Breast epithelium (tissue), 4 donors: Measurements from ENCODE around the gene MGAT3. TPM values are rescaled to one million over a fixed set of nuclear protein-coding genes. Genes with fewer than 3 reads are reported as not detected.
A peak's percentile ranks its signal among the peaks of the same experiment; 100 is the strongest.

Experiments used
- DNase-seq, 2 donors: peaks; one replicate each; pipeline ENCODE4 v3.0.0-alpha.2; 2019; ENCODE audit warnings: low spot score in 2 of 2
- H3K27ac ChIP-seq, 2 donors: fragments of 200-600 bp; sonication (generic) in 1 of 2; one replicate each; pipeline ENCODE4 v1.5.1; 2016 to 2019; ENCODE audit warnings: mild to moderate bottlenecking in 1 of 2
- H3K27me3 ChIP-seq, 2 donors: fragments of 200-600 bp; sonication (generic) in 1 of 2; one replicate each; pipeline versions ENCODE4 v1.5.1 to v1.6.0; 2017 to 2019; ENCODE audit warnings: control low read depth in 1 of 2, mild to moderate bottlenecking in 1 of 2
- H3K36me3 ChIP-seq: fragments of 200-600 bp; one replicate; pipeline ENCODE4 v1.5.1; 2019
- H3K4me1 ChIP-seq, 2 donors: fragments of 200-600 bp; sonication (generic); one replicate each; pipeline ENCODE4 v1.5.1; 2016 to 2019; ENCODE audit warnings: control low read depth in 1 of 2
- H3K4me3 ChIP-seq, 3 donors: fragments of 200-600 bp; sonication (generic); 1 replicate in 2 of 3; 2 replicates in 1 of 3; pipeline ENCODE4 v1.5.1; 2016 to 2019; ENCODE audit warnings: mild to moderate bottlenecking in 3 of 3, moderate library complexity in 2 of 3
- H3K9me3 ChIP-seq, 2 donors: fragments of 200-600 bp; sonication (generic) in 1 of 2; one replicate each; pipeline ENCODE4 v1.5.1; 2016 to 2019; ENCODE audit warnings: control low read depth in 1 of 2
- POLR2A ChIP-seq: fragments of 450-650 bp; IDR thresholded peaks from one replicate; pipeline ENCODE4 v1.6.1; 2016; ENCODE audit warnings: antibody characterized with exemption, mild to moderate bottlenecking, moderate library complexity
- POLR2AphosphoS5 ChIP-seq, 3 donors: sonication (generic); formaldehyde crosslinking; IDR thresholded peaks; one replicate each; pipeline ENCODE4 v1.6.1; 2017; ENCODE audit warnings: antibody characterized with exemption in 3 of 3
- intact Hi-C: fragments of 100-400 bp; cut with DNase I; formaldehyde crosslinking; loops from one replicate; pipeline ENCODE4 v1.15.1; 2023; ENCODE audit warnings: low total_unique reads
- total RNA-seq, 3 donors: library from RNA; depleted of rRNA; stranded (reverse); fragments of >200 nt; gene quantifications; one replicate each; pipeline ENCODE4 v1.1.0, GENCODE V29; 2016
- TF ChIP-seq, protein P1 (sequence below), 3 donors: fragments of 450-650 bp; IDR thresholded peaks; one replicate each; pipeline ENCODE4 v1.5.1; 2016 to 2017; ENCODE audit warnings: antibody characterized with exemption in 3 of 3, mild to moderate bottlenecking in 3 of 3, moderate library complexity in 3 of 3

MGAT3 gene
- total RNA-seq, 3 donors from 2014 or later: 1.9 to 9.4 (median 3.9) TPM

DNA sequence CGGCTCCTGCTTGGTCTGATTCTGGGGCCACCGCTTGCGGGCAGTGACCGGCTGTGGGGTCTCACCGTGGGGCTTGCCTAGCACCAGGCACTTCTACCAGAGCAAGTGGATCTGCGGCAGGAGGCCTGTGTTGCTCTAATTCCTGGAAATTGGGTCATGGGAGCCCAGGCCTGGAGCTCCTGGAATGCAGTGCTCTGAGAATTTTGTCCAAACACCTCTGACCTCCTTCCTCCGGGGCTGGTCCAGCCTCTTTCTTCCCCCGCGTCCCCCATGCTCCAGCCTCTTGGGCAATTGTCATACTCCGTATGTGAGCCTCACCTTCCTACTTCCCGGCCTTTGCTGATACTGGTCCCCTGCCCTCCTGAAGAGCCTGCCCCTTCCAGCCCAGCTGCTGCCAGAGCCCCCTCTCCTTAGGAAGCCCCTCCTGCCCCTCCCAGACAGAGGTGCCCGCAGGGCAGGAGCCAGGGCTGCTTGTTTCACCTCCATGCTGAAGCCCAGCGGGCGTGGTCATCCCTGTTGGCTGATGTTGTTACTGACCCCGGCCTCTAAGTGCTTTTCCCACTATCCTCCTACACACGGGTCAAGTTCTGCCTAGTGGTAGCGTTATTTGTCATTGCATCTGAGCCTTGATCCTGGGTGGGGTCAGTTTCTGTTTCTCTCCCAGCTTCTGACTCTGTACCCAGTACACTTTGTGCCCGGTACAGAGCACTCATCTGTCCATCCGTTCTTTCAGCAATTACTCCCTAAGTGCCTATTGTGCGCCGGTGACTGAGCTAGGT, 9.6 kb downstream of the MGAT3 start:
- intact Hi-C loops: no loop called here
- peak overlapping the region; percentile 29 to 84 for H3K27ac ChIP-seq
- TF ChIP-seq, protein P1, sequence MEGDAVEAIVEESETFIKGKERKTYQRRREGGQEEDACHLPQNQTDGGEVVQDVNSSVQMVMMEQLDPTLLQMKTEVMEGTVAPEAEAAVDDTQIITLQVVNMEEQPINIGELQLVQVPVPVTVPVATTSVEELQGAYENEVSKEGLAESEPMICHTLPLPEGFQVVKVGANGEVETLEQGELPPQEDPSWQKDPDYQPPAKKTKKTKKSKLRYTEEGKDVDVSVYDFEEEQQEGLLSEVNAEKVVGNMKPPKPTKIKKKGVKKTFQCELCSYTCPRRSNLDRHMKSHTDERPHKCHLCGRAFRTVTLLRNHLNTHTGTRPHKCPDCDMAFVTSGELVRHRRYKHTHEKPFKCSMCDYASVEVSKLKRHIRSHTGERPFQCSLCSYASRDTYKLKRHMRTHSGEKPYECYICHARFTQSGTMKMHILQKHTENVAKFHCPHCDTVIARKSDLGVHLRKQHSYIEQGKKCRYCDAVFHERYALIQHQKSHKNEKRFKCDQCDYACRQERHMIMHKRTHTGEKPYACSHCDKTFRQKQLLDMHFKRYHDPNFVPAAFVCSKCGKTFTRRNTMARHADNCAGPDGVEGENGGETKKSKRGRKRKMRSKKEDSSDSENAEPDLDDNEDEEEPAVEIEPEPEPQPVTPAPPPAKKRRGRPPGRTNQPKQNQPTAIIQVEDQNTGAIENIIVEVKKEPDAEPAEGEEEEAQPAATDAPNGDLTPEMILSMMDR (IDR thresholded peaks at IDR 0.05): no peak
- no peak for TF ChIP-seq POLR2A
- no peak for TF ChIP-seq POLR2AphosphoS5 (IDR thresholded peaks at IDR 0.05)
- no peak overlapping the region for H3K4me3 ChIP-seq
- no peaks in the 10 kb centered on the region for H3K36me3 ChIP-seq
- H3K27me3 ChIP-seq: no peaks in the 10 kb centered on the region
- no peak for DNase-seq
- no peaks in the 10 kb centered on the region for H3K4me1 ChIP-seq
- no peaks in the 10 kb centered on the region for H3K9me3 ChIP-seq

DNA sequence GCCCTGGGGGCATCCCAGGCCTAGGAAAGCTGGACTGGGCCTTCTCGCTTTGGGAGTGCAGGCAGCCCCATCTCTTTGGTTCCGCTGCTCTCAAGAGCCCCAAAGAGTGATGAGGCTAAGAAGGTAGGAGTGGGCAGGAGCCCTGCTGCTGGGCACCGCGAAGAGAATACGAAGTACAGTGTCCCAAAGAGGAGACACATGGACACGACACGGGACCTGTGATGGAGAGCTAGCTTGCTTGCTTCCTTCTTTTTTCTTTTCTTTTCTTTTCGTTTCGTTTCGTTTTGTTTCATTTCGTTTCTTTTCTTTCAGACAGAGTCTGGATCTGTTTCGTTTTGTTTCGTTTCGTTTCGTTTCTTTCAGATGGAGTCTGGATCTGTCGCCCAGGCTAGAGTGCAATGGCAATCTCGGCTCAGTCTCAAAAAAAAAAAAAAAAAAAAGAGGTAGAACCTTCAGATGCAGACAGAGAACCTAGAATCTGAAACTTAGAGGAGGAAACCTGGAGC, 10.6 kb downstream of the MGAT3 start:
- Histone ChIP-seq H3K9me3 (no peaks in the 10 kb centered on the region), H3K27ac (peak overlapping the region in 1 of 2 donors; percentile 84), H3K4me1 (no peaks in the 10 kb centered on the region)

DNA sequence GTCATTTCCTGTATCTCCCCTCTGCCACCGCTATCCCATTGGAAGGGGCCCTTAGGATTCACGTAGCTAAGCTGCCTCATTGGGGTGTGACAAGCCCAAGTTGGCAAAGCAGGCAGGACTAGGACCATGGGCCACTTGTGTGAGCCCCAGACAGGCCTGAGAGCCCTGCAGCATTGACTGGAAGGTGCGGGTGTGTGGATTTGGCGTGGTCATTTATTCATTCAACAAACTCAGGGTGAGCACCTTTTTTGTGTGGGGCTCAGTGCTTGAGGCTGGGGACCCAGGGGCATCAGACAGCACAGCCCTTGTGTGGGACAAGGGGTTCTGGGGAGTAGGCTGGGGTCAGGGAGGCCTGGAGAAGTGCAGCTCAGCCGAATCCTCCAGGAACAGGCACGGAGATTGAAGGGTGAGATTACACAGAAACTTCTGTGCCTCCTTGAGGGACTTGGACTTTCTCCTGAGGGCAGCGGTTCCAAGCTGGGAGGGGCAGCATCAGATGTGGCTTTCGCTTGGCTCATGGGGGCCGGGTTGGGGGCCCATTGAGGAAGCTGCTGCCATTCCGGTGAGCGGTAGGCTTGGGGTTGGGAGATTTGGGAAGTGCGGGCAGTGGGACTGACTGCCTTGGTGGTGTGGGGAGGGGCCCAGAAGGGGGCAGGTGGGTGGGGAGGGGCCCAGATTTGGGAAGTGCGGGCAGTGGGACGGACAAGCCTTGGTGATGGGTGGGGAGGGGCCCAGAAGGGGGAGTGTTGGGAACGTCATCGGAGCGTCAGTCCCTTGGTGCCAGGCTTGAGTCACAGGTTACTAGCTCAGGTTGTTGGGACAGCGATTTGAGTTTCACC, 11.9 kb downstream of the MGAT3 start:
- no peaks in the 10 kb centered on the region for H3K36me3 ChIP-seq
- H3K4me3 ChIP-seq: no peak overlapping the region
- TF ChIP-seq POLR2A: no peak
- H3K4me1 ChIP-seq: no peaks in the 10 kb centered on the region
- peak overlapping the region in 1 of 2 donors; percentile 38 for H3K27ac ChIP-seq
- no peak for DNase-seq
- no peaks in the 10 kb centered on the region for H3K27me3 ChIP-seq
- intact Hi-C loops: no loop called here
- H3K9me3 ChIP-seq: no peaks in the 10 kb centered on the region

More for the DNA sequence above, 10.6 kb downstream of the MGAT3 start:
- DNase-seq: no peak
- intact Hi-C loops: no loop called here
- no peak overlapping the region for H3K4me3 ChIP-seq
- no peaks in the 10 kb centered on the region for H3K36me3 ChIP-seq
- TF ChIP-seq POLR2AphosphoS5 (IDR thresholded peaks at IDR 0.05): no peak
- no peak for TF ChIP-seq POLR2A
- TF ChIP-seq, protein P1 (IDR thresholded peaks at IDR 0.05): no peak
- H3K27me3 ChIP-seq: no peaks in the 10 kb centered on the region

DNA sequence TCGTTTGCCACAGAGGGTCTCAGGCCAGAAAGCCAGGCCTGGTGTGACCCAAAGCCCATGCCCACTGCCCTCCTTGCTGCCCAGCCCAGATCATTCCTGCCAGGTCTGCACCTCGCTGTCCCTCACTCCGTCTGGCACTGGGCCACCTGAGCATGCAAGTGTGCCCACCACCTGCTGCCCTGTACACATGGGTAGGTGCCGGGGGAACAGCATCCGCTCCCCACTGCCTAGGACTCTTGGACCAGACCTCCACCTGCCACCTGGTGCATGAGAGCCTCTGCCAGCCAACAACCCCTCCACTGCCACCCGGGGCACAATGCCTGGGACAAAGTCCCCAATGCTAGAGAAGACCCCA, 12.5 kb downstream of the MGAT3 start:
- Histone ChIP-seq H3K9me3 (no peaks in the 10 kb centered on the region), H3K4me3 (no peak overlapping the region), H3K36me3 (no peaks in the 10 kb centered on the region), H3K4me1 (no peaks in the 10 kb centered on the region), H3K27ac (peak overlapping the region in 1 of 2 donors; percentile 17), H3K27me3 (no peaks in the 10 kb centered on the region)
- TF ChIP-seq, protein P1 (IDR thresholded peaks at IDR 0.05): no peak
- TF ChIP-seq POLR2AphosphoS5 (IDR thresholded peaks at IDR 0.05): no peak
- no peak for TF ChIP-seq POLR2A
- DNase-seq: no peak
- intact Hi-C loops: no loop called here

DNA sequence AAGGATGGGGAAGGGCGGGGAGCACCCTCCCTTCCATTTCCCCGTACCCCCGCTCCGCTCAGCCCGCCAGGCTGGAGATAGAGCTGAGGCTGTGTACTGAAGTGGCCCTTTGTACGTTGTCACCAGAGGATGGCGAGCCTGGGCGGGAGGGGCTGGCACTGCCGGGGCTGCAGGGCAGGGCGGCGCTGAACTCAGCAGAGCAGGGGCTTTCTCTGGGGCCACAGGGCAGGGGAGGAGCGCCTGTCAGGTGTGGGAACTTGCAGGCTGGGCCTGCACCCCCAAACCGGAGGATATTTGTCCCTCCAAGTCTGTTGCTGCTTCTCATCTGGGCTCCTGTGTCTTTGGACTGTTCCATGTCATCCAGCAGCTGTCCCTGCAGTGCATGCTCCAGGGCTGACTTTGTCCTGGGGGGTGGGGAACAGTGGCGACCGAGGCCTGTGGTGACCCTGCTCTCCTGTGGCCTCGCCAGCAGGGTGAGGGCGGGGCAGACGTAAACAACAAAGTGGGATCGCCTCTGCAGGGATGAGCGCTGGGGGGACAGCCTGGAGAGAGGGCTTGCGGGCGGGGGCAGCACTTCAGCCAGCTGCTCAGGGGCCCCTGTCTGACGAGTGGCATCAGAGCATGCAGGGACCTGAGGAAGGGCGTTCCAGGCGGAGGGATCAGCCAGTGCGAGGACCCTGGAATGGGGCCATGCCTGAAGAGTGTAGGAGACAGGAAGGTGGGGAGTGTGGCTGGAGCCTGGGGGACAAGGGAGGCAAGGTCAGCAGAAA, 13.1 kb downstream of the MGAT3 start:
- no peak overlapping the region for H3K4me3 ChIP-seq
- no peaks in the 10 kb centered on the region for H3K36me3 ChIP-seq
- H3K27ac ChIP-seq: peak overlapping the region; percentile 55 to 77
- TF ChIP-seq POLR2AphosphoS5 (IDR thresholded peaks at IDR 0.05): no peak
- TF ChIP-seq, protein P1 (IDR thresholded peaks at IDR 0.05): no peak
- TF ChIP-seq POLR2A: no peak
- intact Hi-C loops: no loop called here
- no peaks in the 10 kb centered on the region for H3K9me3 ChIP-seq
- H3K27me3 ChIP-seq: no peaks in the 10 kb centered on the region
- DNase-seq: no peak
- no peaks in the 10 kb centered on the region for H3K4me1 ChIP-seq
